GM19099 (cell line): Measurements from ENCODE around the gene TBX1.

Experiments used
- POLR2A ChIP-seq: IDR thresholded peaks from 3 replicates; pipeline ENCODE4 v1.6.1; 2011; ENCODE audit warnings: low read depth; ENCODE audit not compliant: insufficient read length; ENCODE audit errors: extremely low read depth

The TBX1 gene

GRCh38 chr22:19720150-19720827, 40.3 kb upstream of the TBX1 start:
- no peak for TF ChIP-seq POLR2A

- no peak for TF ChIP-seq POLR2A
These were observed 39.6 kb upstream of the TBX1 start for GRCh38 chr22:19720999-19721329.

- TF ChIP-seq POLR2A = no peak
These were observed 39.0 kb upstream of the TBX1 start for GRCh38 chr22:19721330-19722177.

DNA sequence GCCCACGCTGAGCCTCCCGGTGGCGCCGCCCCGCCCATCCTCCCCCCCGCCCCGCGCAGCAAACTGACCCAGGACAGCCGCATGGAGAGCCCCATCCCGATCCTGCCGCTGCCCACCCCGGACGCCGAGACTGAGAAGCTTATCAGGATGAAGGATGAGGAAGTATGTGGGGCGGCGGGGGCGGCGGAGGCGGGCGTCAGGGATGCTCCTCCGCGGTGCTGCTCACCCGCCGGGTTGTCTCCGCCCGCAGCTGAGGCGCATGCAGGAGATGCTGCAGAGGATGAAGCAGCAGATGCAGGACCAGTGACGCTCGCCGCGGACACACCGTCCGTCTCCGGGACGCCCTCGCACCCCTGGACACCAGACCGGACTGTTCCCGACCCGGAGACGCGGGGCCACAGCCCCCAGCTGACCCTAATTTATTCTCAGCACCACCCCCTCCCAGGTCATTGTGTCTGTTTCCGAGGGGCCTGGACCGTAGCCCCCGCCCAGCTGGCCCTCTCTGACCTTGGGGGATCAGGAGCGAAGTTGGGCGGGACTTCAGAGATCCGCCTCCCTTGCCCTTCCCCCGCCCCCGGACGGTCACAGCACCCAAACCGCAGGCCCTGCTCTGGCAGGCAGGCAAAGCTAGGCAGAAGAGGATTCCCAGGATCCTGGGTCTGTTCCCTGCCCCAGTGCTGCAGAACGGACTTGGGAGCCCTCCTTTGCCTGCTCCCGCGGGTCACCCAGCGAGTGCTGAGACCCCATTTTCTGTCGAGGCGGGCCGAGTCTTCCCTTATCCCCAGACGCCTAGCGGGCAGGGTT, 38.2 kb upstream of the TBX1 start:
- TF ChIP-seq POLR2A = no peak

- no peak for TF ChIP-seq POLR2A
These were observed 37.7 kb upstream of the TBX1 start for GRCh38 chr22:19722982-19723231.

DNA sequence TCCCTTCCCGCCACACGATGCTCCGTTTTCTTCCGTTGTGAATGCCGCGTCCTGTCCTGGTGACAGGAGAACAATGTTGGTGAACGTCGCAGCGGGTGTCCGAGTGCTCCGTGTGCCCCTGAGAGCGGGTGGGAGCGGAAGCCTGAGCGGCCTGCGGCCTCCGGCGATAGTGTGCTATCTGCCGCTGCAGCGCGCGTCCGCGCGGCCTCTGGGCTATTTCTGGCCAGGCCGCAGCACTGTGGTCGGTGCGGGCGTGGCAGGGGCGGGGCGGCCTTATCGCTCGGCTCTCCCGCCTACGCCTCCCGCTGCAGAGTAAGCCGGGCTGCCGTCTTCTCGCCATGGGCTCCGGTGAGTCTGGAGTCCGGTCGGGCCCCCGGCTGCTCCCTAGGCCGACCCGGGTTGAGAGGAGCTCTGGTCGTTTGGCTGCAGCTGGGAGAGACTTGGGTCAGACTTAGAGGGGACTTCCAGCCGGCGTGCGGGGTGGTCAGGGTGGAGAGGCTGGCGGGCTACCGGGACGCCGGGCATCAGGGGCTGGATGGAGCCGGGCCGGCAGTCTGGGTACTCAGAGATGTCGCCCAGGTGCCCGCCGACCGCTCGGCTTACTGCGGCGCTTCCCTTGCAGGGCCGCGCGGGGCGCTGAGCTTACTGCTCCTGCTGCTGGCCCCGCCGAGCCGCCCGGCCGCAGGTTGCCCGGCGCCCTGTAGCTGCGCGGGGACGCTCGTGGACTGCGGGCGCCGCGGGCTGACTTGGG, 37.2 kb upstream of the TBX1 start, which contains the start of gene GP1BB:
Gene GP1BB, plus strand, starts transcription at position 308 of the 751 bp plus-strand sequence. Its CDS starts 31 bp downstream, at position 339.
- TF ChIP-seq POLR2A = no peak

DNA sequence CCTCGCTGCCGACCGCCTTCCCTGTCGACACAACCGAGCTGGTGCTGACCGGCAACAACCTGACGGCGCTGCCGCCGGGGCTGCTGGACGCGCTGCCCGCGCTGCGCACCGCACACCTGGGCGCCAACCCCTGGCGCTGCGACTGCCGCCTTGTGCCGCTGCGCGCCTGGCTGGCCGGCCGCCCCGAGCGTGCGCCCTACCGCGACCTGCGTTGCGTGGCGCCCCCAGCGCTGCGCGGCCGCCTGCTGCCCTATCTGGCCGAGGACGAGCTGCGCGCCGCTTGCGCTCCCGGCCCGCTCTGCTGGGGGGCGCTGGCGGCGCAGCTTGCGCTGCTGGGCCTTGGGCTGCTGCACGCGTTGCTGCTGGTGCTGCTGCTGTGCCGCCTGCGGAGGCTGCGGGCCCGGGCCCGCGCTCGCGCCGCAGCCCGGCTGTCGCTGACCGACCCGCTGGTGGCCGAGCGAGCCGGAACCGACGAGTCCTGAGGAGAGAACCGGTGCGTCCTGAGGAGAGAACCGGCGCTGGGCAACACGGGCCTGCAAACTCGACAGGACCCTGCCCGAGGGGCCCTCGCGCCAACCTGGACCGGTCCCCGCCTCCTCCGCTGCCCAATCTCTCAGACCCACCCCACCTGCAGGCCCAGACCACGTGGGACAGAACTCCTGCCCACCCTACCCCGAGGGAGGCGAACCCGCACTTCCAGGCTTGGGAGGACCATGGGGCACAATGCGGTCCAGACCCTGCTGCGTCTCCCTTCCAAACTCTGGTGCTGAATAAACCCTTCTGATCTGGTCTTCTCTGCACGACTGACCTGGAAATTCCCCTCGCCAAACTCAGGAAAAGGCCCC, 36.4 kb upstream of the TBX1 start:
- no peak for TF ChIP-seq POLR2A

DNA sequence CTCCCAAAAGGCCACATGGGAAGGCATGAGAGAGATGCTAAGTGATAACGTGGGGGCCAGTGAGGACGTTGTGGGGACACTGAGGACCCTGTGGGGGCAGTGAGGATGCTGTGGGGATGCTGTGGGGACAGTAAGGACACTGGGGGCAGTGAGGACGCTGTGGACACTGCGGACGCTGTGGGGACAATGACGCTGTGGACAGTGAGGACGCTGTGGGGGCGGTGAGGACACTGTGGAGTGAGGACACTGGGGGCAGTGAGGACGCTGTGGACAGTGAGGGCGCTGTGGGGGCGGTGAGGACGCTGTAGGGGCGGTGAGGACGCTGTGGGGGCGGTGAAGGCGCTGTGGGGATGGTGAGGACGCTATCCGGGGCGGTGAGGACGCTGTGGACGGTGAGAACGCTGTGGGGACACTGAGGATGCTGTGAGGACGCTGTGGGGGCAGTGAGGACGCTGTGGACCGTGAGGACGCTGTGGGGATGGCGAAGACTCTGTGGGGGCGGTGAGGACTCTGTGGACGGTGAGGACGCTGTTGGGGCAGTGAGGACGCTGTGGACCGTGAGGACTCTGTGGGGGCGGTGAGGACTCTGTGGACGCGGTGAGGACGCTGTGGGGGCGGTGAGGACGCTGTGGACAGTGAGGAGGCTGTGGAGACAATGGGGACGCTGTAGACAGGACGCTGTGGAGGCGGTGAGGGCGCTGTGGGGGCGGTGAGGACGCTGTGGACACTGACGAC, 35.5 kb upstream of the TBX1 start:
- TF ChIP-seq POLR2A = no peak

DNA sequence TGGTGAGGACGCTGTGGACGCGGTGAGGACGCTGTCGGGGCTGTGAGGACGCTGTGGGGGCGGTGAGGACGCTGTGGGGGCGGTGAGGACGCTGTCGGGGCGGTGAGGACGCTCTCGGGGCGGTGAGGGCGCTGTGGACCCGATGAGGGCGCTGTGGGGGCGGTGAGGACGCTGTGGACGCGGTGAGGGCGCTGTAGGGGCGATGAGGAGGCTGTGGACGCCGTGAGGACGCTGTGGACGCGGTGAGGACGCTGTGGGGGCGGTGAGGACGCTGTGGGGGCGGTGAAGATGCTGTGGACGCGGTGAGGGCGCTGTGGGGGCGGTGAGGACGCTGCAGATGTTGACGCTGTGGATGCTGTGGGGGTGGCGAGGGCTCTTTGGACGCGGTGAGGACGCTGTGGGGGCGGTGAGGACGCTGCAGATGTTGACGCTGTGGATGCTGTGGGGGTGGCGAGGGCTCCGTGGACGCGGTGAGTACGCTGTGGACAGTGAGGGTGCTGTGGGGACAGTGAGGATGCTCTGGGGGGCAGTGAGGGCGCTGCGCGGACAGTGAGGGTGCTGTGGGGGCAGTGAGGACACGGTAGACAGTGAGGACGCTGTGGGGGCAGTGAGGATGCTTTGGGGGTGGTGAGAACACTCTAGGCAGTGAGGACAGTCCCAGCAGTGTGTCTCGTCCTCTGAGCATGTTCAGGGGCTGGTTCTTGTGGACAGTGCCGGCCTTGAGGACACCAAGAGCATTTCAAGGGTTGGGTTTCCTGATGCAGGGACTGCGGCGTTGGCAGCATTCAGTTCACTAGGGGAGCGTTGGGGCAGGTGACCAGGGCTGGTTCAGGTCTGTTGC, 33.0 kb upstream of the TBX1 start:
- TF ChIP-seq POLR2A = no peak

GRCh38 chr22:19728271-19728670, 32.3 kb upstream of the TBX1 start:
- no peak for TF ChIP-seq POLR2A

- no peak for TF ChIP-seq POLR2A
These were observed 31.7 kb upstream of the TBX1 start for GRCh38 chr22:19728836-19729235.

GRCh38 chr22:19729507-19729906, 31.1 kb upstream of the TBX1 start:
- TF ChIP-seq POLR2A = no peak

- no peak for TF ChIP-seq POLR2A
These were observed 30.4 kb upstream of the TBX1 start for GRCh38 chr22:19730198-19730597.
